Activated naive CD8-positive, alpha-beta T cell treated with anti-CD3 and anti-CD28 coated beads for 36 hours (primary cell): ENCODE measurements around the gene SMYD1. TPM values are rescaled to one million over a fixed set of nuclear protein-coding genes. Genes with fewer than 3 reads are reported as not detected.

Source experiments
- DNase-seq: peaks from one replicate; pipeline ENCODE4 v3.0.0; 2021
- H3K27ac Mint-ChIP-seq: one replicate; pipeline ENCODE4 v1.8.0; 2022; ENCODE audit warnings: mild to moderate bottlenecking, moderate library complexity, mixed read lengths
- H3K27me3 Mint-ChIP-seq: one replicate; pipeline ENCODE4 v1.8.0; 2022; ENCODE audit warnings: mild to moderate bottlenecking, mixed read lengths
- H3K36me3 Mint-ChIP-seq: one replicate; pipeline ENCODE4 v1.8.0; 2021; ENCODE audit warnings: mild to moderate bottlenecking, mixed read lengths
- H3K4me1 Mint-ChIP-seq: one replicate; pipeline ENCODE4 v1.8.0; 2021; ENCODE audit warnings: mixed read lengths
- H3K4me3 Mint-ChIP-seq: one replicate; pipeline ENCODE4 v1.8.0; 2022; ENCODE audit warnings: mild to moderate bottlenecking, moderate library complexity, mixed read lengths
- H3K9me3 Mint-ChIP-seq: one replicate; pipeline ENCODE4 v1.8.0; 2022; ENCODE audit warnings: mixed read lengths
- total RNA-seq, 2 experiments: library from RNA; stranded (reverse); gene quantifications; one replicate each; pipeline ENCODE4 v1.2.3, GENCODE V29; 2021

The SMYD1 gene
- total RNA-seq, 2 experiments from 2014 or later: not detected

- Mint-ChIP-seq H3K27ac (no peak overlapping the region), H3K4me3 (no peak overlapping the region), H3K9me3 (no peaks in the 10 kb centered on the region), H3K36me3 (no peaks in the 10 kb centered on the region), H3K4me1 (no peaks in the 10 kb centered on the region), H3K27me3 (no peaks in the 10 kb centered on the region)
- DNase-seq: no peak
These were observed 49.2 kb downstream of the SMYD1 start for GRCh38 chr2:88116669-88117432.

GRCh38 chr2:88117973-88118372 lies 50.3 kb downstream of the SMYD1 start:
- no peak for DNase-seq
- Mint-ChIP-seq H3K27ac (no peak overlapping the region), H3K9me3 (no peaks in the 10 kb centered on the region), H3K36me3 (no peaks in the 10 kb centered on the region), H3K4me3 (no peak overlapping the region), H3K4me1 (no peaks in the 10 kb centered on the region), H3K27me3 (no peaks in the 10 kb centered on the region)

- no peaks in the 10 kb centered on the region for H3K9me3 Mint-ChIP-seq
- no peak overlapping the region for H3K4me3 Mint-ChIP-seq
- no peak for DNase-seq
- H3K27ac Mint-ChIP-seq: no peak overlapping the region
- H3K27me3 Mint-ChIP-seq: no peaks in the 10 kb centered on the region
- H3K4me1 Mint-ChIP-seq: no peaks in the 10 kb centered on the region
- no peaks in the 10 kb centered on the region for H3K36me3 Mint-ChIP-seq
These were observed 54.1 kb downstream of the SMYD1 start for GRCh38 chr2:88121678-88122077.

DNA sequence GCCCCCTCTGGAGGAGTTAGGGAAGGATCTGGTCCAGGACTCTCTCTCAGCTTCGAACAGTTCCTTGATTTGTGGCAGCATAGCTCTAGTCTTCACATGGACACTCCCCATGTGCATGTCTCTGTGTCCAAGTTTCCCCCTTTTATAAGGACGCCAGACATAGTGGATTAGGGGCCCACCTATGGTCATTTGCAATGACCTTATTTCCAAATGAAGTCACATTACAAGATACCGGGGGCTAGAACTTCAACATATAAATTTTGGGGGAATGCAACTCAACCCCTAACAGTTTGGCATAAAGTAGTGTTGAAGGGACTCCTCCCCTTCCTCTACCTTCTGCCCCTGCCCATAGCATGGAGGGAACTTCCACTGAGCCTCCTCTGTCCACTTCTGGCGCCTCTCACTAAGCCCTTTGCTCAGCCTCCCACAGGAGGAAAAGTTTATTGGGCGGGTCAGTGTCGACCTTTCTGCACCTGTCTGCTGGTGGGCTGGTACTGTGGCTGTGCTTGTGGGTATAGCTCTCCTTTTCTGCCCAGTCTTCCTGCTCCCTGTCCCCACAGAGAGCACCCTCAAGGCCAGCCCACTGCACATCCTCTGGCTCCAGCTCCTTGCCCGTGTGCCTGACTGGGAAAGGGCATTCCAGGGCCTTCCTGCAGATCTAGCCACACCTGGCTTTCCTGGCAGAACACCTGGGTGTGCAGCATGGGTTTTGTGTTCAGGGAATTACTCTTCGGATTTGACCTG lies 54.7 kb downstream of the SMYD1 start:
- Mint-ChIP-seq H3K27me3 (no peaks in the 10 kb centered on the region), H3K9me3 (no peaks in the 10 kb centered on the region), H3K4me1 (no peaks in the 10 kb centered on the region), H3K27ac (no peak overlapping the region), H3K36me3 (no peaks in the 10 kb centered on the region), H3K4me3 (no peak overlapping the region)
- no peak for DNase-seq

DNA sequence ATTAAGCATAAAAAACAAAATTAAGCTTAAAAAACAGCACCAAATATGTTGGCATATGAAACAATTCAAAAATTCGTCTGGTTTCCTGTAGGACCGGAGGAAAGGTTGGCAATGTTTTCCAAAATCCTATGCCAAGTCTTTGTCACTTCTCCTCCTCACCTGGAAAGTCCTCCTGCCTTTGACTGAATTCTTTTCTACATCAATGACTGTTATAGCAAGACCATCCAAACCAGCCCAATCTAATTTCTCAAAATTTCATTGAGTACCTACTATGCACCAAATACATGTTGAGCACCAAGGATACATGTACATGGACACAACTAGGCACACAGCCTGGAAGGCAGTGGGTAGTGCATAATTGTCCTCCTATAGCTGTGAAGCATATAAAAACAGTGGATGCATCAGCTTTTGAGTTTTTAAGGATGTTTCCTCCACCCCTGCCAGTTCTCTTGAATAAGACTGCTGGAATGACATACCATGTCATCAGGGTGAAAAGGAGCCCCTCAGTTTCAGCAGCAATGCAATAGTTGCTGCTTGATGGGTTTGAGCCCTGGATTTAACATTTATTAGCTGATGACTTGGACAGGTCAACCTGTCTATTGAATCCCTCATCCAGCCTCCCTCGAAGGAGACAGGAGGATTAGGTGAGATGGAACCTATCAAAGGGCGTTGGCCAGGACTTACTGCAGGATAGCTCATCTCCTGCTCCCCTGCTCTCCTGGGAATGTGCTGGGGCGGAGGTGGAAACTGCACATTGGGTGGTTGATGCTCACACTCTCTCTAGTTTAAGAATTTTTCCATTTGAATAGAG lies 55.7 kb downstream of the SMYD1 start:
- H3K36me3 Mint-ChIP-seq: no peaks in the 10 kb centered on the region

DNA sequence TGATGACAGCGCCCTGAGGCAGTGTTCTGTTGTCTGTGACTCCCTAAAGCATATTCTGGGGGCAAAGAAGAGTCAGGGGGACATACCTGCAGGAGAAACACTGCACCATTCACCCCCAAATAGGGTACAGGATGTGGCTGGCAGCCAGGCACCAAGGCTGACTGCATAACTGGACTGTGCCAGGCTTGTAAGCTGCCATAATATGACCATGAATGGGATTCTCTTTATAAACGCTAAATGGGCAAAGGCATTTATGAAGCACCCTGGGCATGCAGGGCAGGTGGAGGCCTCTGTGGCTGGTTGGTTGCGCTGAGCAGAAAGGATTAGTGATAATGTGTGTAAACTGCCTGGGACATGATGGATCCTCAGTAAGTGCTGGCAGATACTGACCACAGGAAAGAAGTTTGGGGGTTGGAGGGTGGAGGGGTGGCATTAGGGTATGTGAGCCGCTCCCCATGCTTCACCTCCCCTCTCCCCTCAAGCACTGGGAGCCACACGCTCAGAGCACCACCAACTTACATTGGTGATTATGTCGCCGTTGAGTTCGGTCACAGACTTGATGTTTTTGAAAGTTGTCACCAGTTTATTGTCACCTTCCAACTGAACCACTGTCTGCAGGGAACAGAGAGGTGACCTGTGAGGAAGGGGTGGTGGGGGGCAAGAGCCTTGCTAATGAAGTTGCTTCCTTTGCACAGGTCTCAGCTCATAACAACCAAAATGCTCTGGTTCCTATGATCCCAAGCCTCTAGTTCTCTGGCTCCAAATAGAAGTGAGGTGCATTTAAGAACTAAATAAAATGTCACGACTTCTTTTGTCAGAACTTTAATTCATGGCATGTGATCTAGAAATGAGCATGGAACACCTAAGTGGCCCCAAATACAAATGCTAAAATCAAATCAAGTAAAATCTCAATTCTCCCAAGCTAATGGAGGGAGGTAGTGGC lies 56.6 kb downstream of the SMYD1 start:
- Mint-ChIP-seq H3K36me3 (no peaks in the 10 kb centered on the region), H3K4me1 (no peaks in the 10 kb centered on the region), H3K27ac (no peak overlapping the region), H3K27me3 (no peaks in the 10 kb centered on the region), H3K9me3 (no peaks in the 10 kb centered on the region), H3K4me3 (no peak overlapping the region)
- DNase-seq: no peak

More for the DNA sequence above, 55.7 kb downstream of the SMYD1 start:
- Mint-ChIP-seq H3K27ac (no peak overlapping the region), H3K9me3 (no peaks in the 10 kb centered on the region), H3K4me3 (no peak overlapping the region), H3K4me1 (no peaks in the 10 kb centered on the region), H3K27me3 (no peaks in the 10 kb centered on the region)
- DNase-seq: no peak

GRCh38 chr2:88125344-88125923 lies 57.8 kb downstream of the SMYD1 start:
- H3K36me3 Mint-ChIP-seq: no peaks in the 10 kb centered on the region
- H3K27me3 Mint-ChIP-seq: no peaks in the 10 kb centered on the region
- H3K4me1 Mint-ChIP-seq: no peaks in the 10 kb centered on the region
- H3K9me3 Mint-ChIP-seq: no peaks in the 10 kb centered on the region
- no peak for DNase-seq
- no peak overlapping the region for H3K4me3 Mint-ChIP-seq
- no peak overlapping the region for H3K27ac Mint-ChIP-seq

GRCh38 chr2:88125924-88126771 lies 58.5 kb downstream of the SMYD1 start:
- Mint-ChIP-seq H3K27ac (no peak overlapping the region), H3K9me3 (no peaks in the 10 kb centered on the region)

GRCh38 chr2:88126772-88127637 lies 59.4 kb downstream of the SMYD1 start:
- no peaks in the 10 kb centered on the region for H3K36me3 Mint-ChIP-seq
- H3K27ac Mint-ChIP-seq: no peak overlapping the region
- H3K4me1 Mint-ChIP-seq: no peaks in the 10 kb centered on the region
- H3K27me3 Mint-ChIP-seq: no peaks in the 10 kb centered on the region
- no peak overlapping the region for H3K4me3 Mint-ChIP-seq
- H3K9me3 Mint-ChIP-seq: no peaks in the 10 kb centered on the region
- no peak for DNase-seq

More at GRCh38 chr2:88125924-88126771, 58.5 kb downstream of the SMYD1 start:
- H3K27me3 Mint-ChIP-seq: no peaks in the 10 kb centered on the region
- H3K36me3 Mint-ChIP-seq: no peaks in the 10 kb centered on the region
- DNase-seq: no peak
- no peaks in the 10 kb centered on the region for H3K4me1 Mint-ChIP-seq
- no peak overlapping the region for H3K4me3 Mint-ChIP-seq

GRCh38 chr2:88127638-88127887 lies 59.9 kb downstream of the SMYD1 start:
- Mint-ChIP-seq H3K27me3 (no peaks in the 10 kb centered on the region), H3K4me1 (no peaks in the 10 kb centered on the region), H3K4me3 (no peak overlapping the region), H3K9me3 (no peaks in the 10 kb centered on the region), H3K27ac (no peak overlapping the region), H3K36me3 (no peaks in the 10 kb centered on the region)
- DNase-seq: no peak

- no peak for DNase-seq
- Mint-ChIP-seq H3K27me3 (no peaks in the 10 kb centered on the region), H3K36me3 (no peaks in the 10 kb centered on the region), H3K4me1 (no peaks in the 10 kb centered on the region), H3K9me3 (no peaks in the 10 kb centered on the region), H3K4me3 (no peak within 1 kb of the TSS), H3K27ac (no peak within 1 kb of the TSS)
These were observed 60.4 kb downstream of the SMYD1 start, which contains the start of gene FABP1 for GRCh38 chr2:88127888-88128653. Gene FABP1, minus strand, starts transcription at chr2:88128062. Its CDS starts 45 bp downstream, at chr2:88128017.

GRCh38 chr2:88128654-88129312 lies 61.2 kb downstream of the SMYD1 start:
- H3K4me1 Mint-ChIP-seq: no peaks in the 10 kb centered on the region
- DNase-seq: no peak
- H3K27ac Mint-ChIP-seq: no peak overlapping the region
- H3K4me3 Mint-ChIP-seq: no peak overlapping the region
- H3K9me3 Mint-ChIP-seq: no peaks in the 10 kb centered on the region
- no peaks in the 10 kb centered on the region for H3K27me3 Mint-ChIP-seq
- H3K36me3 Mint-ChIP-seq: no peaks in the 10 kb centered on the region
